Lung (tissue), 12 donors: ENCODE data around the gene VSNL1. TPM values are rescaled to one million over a fixed set of nuclear protein-coding genes. Genes with fewer than 3 reads are reported as not detected.

Source experiments
- ATAC-seq: fragments of 200-7000 bp; cut with Tn5 transposase; one replicate; pipeline ENCODE4 v1.9.1; 2020; ENCODE audit warnings: moderate number of reproducible peaks; ENCODE audit not compliant: insufficient read depth, low FRiP score
- DNase-seq, 3 donors: peaks; one replicate each; pipeline ENCODE4 v3.0.0-alpha.2; 2013 to 2017
- H3K27ac ChIP-seq, 2 donors: one replicate each; pipeline ENCODE4 v1.5.1; 2013; ENCODE audit warnings: mild to moderate bottlenecking in 2 of 2, moderate library complexity in 2 of 2, control low read depth in 1 of 2, inconsistent platforms in 1 of 2, low read depth in 1 of 2, low read length in 1 of 2
- H3K27me3 ChIP-seq, 3 donors: one replicate each; pipeline ENCODE4 v1.5.1; 2013; ENCODE audit warnings: low read length in 2 of 3; ENCODE audit not compliant: control insufficient read depth in 3 of 3, insufficient read depth in 3 of 3
- H3K36me3 ChIP-seq, 4 donors: one replicate each; pipeline ENCODE4 v1.5.1; 2013; ENCODE audit warnings: low read length in 4 of 4, mild to moderate bottlenecking in 1 of 4, moderate library complexity in 1 of 4; ENCODE audit not compliant: control insufficient read depth in 4 of 4, insufficient read depth in 4 of 4
- H3K4me1 ChIP-seq, 5 donors: one replicate each; pipeline ENCODE4 v1.5.1; 2013; ENCODE audit warnings: low read length in 5 of 5, mild to moderate bottlenecking in 2 of 5, moderate library complexity in 1 of 5; ENCODE audit not compliant: control insufficient read depth in 5 of 5, insufficient read depth in 5 of 5
- H3K4me3 ChIP-seq: one replicate; pipeline ENCODE4 v1.5.1; 2013; ENCODE audit warnings: mild to moderate bottlenecking, control low read depth, moderate library complexity
- H3K9ac ChIP-seq, 2 donors: one replicate each; pipeline ENCODE4 v1.5.1; 2013; ENCODE audit warnings: low read length in 2 of 2, control low read depth in 1 of 2; ENCODE audit not compliant: insufficient read depth in 1 of 2
- H3K9me3 ChIP-seq, 4 donors: one replicate each; pipeline ENCODE4 v1.5.1; 2013; ENCODE audit warnings: low read length in 3 of 4, mild to moderate bottlenecking in 1 of 4, moderate library complexity in 1 of 4; ENCODE audit not compliant: control insufficient read depth in 4 of 4, insufficient read depth in 3 of 4
- WGBS, 2 donors: extraction: QIAGEN DNeasy Blood & Tissue Kit; methylation state at CpG; one replicate each; pipeline ENCODE4 v1.1.7; 2013; 5-methylcytosine and 5-hydroxymethylcytosine counted together
- polyA plus RNA-seq, 2 donors: library from polyadenylated mRNA; stranded (reverse); fragments of 200-250 nt; gene quantifications; one replicate each; pipeline ENCODE4 v1.2.1, GENCODE V29; 2013
- total RNA-seq, 2 donors: library from RNA; depleted of rRNA in 1 of 2; stranded (reverse); fragments of >200 nt in 1 of 2; gene quantifications; one replicate each; pipeline ENCODE4 v1.2.1, GENCODE V29; 2014 to 2021
- TF ChIP-seq, protein P1 (sequence below): IDR thresholded peaks from 2 replicates; pipeline ENCODE4 v1.5.1; 2012; ENCODE audit warnings: mild to moderate bottlenecking; ENCODE audit errors: control extremely low read depth, extremely low read depth
- donor health status: control.
- donor health status: control.
- donor health status: Bipolar disorder and iron deficiency.
- donor health status: healthy.
- donor health status: DM: yes; HTN: yes; CAD: no.

VSNL1 gene
- total and polyA plus RNA-seq, 4 donors = 0.87 to 6.9 (median 1.5) TPM

DNA sequence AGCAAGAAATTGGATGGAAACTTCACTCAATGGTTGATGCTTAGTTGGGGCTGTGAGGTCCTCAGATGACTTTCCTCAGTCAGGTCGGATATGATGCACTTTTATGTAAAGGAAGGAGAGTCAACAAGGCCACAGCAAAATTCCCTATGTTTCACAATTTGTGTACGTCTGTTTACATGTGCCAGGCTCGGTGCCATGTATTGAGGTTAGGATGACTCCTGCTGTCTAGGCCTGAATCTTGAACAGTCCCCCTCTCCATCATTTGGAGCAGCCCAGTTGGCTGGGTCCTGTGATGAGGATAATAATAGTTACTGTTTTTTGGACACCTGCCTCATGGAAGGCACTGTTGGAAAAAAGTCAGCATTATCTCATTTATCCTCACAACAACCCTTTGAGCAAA, 43.1 kb downstream of the VSNL1 start:
- peak overlapping the region in 1 of 2 donors; percentile 77 for H3K27ac ChIP-seq
- no peaks in the 10 kb centered on the region for H3K27me3 ChIP-seq
- WGBS, 2 donors = 81 to 86% methylated on average over 3 of the region's 3 CpGs
- peaks cover 0 to 6% (median 0%) of the 10 kb centered on the region in 5 donors for H3K4me1 ChIP-seq
- TF ChIP-seq, protein P1, sequence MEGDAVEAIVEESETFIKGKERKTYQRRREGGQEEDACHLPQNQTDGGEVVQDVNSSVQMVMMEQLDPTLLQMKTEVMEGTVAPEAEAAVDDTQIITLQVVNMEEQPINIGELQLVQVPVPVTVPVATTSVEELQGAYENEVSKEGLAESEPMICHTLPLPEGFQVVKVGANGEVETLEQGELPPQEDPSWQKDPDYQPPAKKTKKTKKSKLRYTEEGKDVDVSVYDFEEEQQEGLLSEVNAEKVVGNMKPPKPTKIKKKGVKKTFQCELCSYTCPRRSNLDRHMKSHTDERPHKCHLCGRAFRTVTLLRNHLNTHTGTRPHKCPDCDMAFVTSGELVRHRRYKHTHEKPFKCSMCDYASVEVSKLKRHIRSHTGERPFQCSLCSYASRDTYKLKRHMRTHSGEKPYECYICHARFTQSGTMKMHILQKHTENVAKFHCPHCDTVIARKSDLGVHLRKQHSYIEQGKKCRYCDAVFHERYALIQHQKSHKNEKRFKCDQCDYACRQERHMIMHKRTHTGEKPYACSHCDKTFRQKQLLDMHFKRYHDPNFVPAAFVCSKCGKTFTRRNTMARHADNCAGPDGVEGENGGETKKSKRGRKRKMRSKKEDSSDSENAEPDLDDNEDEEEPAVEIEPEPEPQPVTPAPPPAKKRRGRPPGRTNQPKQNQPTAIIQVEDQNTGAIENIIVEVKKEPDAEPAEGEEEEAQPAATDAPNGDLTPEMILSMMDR = no peak
- no peak for DNase-seq
- H3K9me3 ChIP-seq = no peaks in the 10 kb centered on the region
- no peak for ATAC-seq
- no peak overlapping the region for H3K9ac ChIP-seq
- no peaks in the 10 kb centered on the region for H3K36me3 ChIP-seq
- no peak overlapping the region for H3K4me3 ChIP-seq

DNA sequence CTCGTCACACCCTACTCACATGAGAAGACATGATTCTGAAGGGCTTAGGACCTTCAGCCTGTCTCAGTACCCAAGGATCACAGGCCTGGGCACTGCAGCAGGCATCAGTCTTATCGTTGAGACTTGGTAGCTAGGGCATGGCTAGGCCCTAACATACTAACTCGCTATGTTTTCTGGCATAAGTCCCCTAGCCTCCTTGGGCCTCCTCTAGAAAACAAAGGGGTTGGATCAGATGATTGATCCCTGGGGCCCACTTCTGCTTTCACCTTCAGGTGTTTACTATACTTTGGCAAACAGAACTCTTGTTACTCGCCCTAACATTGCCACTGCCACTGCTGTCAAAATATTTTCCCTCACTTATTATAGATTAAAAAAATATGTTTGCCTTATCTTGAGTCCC, 44.2 kb downstream of the VSNL1 start:
- DNase-seq = no peak
- Histone ChIP-seq H3K4me3 (no peak overlapping the region), H3K9me3 (no peaks in the 10 kb centered on the region), H3K27me3 (no peaks in the 10 kb centered on the region), H3K9ac (no peak overlapping the region), H3K27ac (no peak overlapping the region), H3K36me3 (no peaks in the 10 kb centered on the region), H3K4me1 (peaks cover 0 to 6% (median 0%) of the 10 kb centered on the region in 5 donors)
- no peak for ATAC-seq
- TF ChIP-seq, protein P1 = no peak
- 79 to 80% methylated on average over 4 of the region's 4 CpGs for WGBS, 2 donors

DNA sequence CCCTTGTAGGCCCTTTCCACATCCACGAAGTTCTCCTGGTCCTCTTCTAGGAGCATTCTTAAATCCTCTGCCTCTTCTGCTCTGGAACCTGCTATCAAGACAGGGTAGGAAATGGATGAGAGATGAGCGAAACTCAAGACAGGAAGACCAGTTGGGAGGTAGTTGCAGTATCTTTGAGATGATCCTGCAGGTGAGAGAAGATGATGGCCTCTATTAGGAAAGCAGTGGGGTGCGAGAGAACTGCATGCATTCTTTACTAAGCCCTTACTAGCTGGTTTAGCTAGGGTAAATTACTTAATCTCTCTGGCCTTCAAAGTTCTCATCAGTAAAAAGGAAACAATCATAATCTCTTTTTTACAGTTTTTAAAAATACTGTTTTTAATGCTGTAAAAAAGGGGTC, 47.0 kb downstream of the VSNL1 start:
- H3K9ac ChIP-seq = no peak overlapping the region
- peaks cover 0 to 7% (median 0%) of the 10 kb centered on the region in 5 donors for H3K4me1 ChIP-seq
- DNase-seq = no peak
- 90 to 92% methylated on average over 3 of the region's 3 CpGs for WGBS, 2 donors
- no peak overlapping the region for H3K27ac ChIP-seq
- H3K27me3 ChIP-seq = no peaks in the 10 kb centered on the region
- H3K4me3 ChIP-seq = no peak overlapping the region
- no peaks in the 10 kb centered on the region for H3K36me3 ChIP-seq
- ATAC-seq = no peak
- no peaks in the 10 kb centered on the region for H3K9me3 ChIP-seq
- TF ChIP-seq, protein P1 = no peak

DNA sequence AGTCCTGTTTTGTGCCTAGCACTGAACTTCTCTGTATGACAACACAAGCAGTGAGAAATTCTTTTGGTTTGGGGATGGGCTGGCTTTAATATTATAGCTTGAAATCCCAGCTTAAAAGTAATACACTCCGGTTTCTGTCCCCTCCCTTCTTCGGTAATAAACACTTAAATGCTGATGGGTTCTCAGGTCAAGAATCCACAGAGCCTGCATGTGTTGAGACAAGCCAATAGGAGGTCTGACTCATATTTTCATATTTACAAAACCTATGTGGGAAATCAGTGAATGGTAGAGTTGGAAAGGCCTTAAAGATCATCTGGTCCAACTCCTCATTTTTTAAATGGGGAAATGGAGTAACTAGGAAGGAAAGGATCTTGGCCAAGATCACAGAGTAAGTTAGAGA, 47.5 kb downstream of the VSNL1 start:
- TF ChIP-seq, protein P1 = no peak
- no peak overlapping the region for H3K4me3 ChIP-seq
- H3K27me3 ChIP-seq = no peaks in the 10 kb centered on the region
- H3K9me3 ChIP-seq = no peaks in the 10 kb centered on the region
- ATAC-seq (no peak), DNase-seq (peak in 1 of 3 donors; percentile 26)
- WGBS, 2 donors = 72 to 83% methylated on average over 2 of the region's 2 CpGs
- peaks cover 0 to 7% (median 0%) of the 10 kb centered on the region in 5 donors for H3K4me1 ChIP-seq
- H3K9ac ChIP-seq = no peak overlapping the region
- no peaks in the 10 kb centered on the region for H3K36me3 ChIP-seq
- H3K27ac ChIP-seq = no peak overlapping the region
